GM12891 (cell line): ENCODE results near the gene P4HA2.

Experiments
- POLR2A ChIP-seq: IDR thresholded peaks from 2 replicates; pipeline ENCODE4 v1.6.1; 2011; ENCODE audit warnings: low read depth, low read length, control low read depth
- POLR2AphosphoS5 ChIP-seq: IDR thresholded peaks from 2 replicates; pipeline ENCODE4 v1.6.1; 2011; ENCODE audit warnings: low read depth, low read length, control low read depth
- SPI1 ChIP-seq: IDR thresholded peaks from 2 replicates; pipeline ENCODE4 v1.6.1; 2011; ENCODE audit warnings: low read depth, low read length, control low read depth

GRCh38 chr5:132142459-132142858 is 85.2 kb downstream of the P4HA2 start:
- no peak for TF ChIP-seq POLR2AphosphoS5
- no peak for TF ChIP-seq POLR2A
- no peak; the same call in 1 of the 2 replicates for TF ChIP-seq SPI1
